HT1080 (cell line): ENCODE results near the gene SEC24D. TPM values are rescaled to one million over a fixed set of nuclear protein-coding genes. Genes with fewer than 3 reads are reported as not detected.
"Not testable (repeated sequence)": the region's sequence is repeated elsewhere in the genome, so short reads cannot be mapped to it uniquely, and the experiment has no call there.

ENCODE experiments used
- DNase-seq: peaks from one replicate; pipeline ENCODE4 v3.0.0-alpha.2; 2015; ENCODE audit warnings: low read depth
- total RNA-seq: library from RNA; depleted of rRNA; stranded (reverse); fragments of >200 nt; shearing (Covaris generic); gene quantifications from 2 replicates; pipeline ENCODE4 v1.2.3, GENCODE V29; 2014

The SEC24D gene
- total RNA-seq, 1 experiment from 2014 or later, result 24.4 TPM

DNA sequence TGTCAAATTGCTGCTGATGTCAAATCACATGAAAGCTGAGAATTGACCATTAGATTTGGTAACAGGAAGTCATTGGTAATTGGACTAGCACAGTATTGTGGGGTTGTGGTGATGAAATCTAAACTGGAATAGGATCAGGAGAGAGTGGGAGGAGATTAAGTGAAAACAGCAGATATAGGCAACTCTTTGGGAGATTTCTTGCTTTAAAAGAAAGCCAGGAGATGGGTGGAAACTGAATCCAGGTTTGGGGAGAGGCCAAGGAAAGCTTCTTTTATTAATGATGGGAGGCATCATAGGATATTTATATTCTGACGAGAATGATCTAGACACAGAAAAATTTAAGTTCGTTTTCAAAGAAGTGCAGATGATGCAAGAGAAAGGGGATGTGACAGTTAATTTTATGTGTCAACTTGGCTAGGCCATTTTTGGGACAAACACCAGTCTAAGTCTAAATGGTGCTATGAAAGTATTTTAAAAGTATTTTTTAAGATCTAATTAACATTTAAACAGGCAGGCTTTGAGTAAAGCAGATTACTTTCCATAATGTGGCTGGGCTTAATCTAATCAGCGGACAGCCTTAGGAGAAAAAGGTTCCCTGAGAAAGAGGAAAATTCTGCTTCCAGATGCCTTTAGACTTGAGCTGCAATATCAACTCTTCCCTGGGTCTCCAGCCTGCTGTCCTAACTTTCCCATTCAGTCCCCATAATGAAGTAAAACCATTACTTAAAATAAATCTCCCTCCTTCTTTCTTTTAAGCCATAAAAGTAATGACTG lies 24.7 kb downstream of the SEC24D start:
- DNase-seq, result no peak

DNA sequence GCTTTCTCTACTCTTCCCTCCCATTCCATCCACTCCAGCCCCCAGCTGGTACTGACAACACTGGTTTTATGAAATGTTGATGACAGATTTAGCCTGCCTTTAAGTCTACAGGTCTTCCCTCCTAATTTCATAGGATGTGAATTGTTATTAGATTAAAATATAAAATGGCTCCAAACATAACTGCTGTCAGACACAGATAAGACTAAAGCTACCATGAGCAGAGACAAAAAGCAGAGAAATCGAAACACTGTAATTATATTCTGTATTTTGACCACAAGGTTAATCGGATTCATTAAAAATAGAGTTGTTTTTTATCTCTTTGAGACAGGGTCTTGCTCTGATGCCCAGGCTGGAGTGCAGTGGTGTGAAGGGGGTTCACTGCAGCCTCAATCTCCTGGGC lies 28.3 kb downstream of the SEC24D start:
- DNase-seq, result no peak

DNA sequence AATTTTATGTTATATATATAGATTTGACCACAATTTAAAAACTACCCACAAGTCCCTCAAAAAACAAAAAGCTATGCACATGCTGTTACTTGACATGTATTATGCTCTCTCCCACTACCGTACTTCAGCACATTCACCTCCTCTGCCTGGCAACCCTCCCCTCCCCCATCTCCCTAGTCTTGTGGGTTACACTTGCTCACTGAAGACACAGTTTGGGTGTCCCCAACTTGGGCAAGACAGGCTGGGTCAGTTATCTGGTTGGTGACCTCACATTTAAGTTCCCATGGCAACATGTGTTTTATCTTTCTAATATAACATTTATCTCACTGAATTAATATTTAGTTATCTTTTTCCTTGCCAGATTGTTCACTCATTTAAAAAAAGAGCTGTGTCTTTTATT lies 32.7 kb downstream of the SEC24D start:
- DNase-seq, result no peak

DNA sequence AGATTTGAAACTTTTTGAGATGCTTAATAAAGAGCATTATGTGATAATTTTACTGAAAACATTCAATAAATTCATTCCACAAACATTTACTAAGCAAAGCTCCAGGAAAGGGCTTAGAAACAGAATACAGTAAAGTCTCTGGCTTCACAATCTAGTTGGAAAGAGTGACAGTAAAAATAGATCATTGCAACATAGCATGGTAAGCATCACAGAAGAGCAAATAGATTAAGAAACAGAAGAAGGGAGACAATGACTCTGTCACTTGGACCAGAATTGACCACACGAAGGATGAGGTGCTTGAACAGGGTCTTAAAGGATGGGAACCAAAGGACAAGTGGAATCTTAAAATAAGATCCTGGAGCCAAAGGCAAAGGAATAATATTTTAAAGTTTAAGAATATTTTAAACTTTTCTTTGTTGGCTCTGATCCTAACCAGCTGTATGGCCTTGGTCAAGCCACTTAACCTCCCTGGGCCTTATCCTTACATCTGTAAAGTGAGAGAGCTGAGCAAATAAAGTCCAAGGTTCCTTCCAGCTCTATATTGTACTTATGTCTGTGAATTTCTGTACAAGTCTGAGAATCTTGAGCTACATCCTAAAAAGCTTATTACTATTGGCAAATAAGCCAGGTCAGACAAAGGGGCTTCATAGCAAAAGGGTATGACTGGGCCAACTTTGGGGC lies 33.9 kb downstream of the SEC24D start:
- no peak for DNase-seq

DNA sequence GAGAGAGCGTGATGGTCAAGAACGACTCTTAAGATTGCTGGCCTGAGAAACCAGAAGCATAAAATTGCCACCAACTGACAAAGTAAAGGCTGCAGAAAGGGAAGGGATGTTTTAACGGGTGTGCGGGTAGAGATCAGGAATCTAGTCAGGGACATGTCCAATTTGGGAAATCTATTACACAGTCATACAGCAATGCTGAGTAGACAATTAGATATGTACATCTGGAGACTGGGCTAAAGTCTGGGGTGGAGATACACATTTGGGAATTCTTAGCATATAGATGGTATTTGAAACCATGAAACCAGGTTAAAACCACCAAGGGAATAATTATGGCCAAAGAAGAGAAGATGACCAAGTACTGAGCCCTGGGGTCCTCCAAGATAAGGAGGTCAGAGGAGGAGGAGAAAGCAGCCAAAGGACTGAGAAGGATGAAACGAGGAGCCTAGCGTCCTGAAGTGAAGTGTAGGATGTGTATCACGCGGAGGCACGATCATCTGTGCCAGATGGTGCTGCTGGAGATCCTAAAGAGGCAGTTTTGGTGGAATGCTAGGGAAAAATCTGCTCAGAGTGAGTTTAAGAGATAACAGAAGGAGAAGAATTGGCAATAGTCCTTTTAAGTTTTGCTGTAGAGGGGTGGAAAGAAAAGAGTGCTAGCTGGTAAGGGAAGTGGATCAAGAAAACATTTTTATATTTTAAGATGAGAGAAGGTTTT lies 36.5 kb downstream of the SEC24D start:
- DNase-seq, result no peak

DNA sequence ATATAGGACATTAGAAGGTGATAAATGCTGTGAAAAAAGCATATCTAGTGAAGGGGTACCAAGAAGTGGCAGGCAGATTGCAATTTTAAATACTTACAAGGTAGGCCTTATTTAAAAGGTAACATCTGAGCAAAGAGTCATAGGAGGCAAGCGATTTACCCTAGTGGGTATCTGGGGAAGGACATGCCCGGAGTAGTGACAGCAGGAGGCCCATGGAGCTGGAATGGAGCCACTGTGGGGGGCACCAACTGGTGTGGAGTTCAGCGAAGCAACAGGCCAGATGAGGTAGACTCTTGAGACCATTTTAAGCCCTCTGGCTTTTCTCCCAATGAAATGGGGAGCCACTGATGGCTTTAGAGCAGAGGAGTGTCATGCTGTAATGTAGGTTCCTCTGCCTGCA lies 37.3 kb downstream of the SEC24D start:
- DNase-seq, result no peak

DNA sequence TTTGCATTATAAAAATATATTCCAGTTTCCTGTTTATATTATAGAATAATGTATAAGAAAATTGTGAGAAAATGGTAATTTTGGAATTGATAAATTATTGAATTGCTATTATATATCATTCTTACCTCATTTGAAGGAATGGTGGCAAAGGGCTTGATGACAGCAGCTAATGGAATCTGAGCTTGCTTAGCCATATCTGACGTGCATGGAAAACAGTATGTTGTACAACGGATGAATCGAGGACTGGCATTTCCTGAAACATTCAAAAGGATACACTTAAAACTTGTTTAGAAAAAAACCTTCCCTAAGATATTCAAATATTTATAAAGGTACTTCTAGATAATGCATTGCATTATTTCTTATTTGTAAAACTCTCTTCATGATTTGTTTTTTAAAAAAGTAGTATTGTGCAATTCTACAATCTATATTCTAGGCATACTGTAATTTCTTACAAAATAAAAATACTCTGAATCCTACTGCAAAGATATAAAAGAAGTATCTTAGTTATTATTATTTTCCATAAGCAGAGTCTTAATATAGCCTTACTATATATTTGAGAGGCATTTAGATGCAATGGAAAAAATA lies 38.3 kb downstream of the SEC24D start:
- DNase-seq, result no peak

DNA sequence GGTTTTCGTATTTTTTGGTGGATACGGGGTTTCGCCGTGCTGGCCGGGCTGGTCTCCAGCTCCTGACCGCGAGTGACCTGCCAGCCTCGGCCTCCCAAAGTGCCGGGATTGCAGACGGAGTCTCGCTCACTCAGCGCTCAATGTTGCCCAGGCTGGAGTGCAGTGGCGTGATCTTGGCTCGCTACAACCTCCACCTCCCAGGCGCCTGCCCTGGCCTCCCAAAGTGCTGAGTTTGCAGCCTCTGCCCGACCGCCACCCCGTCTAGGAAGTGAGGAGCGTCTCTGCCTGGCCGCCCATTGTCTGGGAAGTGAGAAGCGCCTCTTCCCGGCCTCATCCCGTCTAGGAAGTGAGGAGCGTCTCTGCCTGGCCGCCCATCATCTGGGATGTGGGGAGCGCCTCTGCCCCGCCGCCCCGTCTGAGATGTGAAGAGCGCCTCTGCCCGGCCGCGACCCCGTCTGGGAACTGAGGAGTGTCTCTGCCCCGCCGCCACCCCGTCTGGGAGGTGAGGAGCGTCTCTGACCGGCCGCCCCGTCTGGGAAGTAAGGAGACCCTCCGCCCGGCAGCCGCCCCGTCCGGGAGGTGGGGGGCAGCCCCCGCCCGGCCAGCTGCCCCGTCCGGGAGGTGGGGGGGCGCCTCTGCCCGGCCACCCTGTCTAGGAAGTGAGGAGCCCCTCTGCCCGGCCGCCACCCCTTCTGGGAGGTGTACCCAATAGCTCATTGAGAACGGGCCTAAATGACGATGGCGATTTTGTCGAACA lies 44.1 kb downstream of the SEC24D start:
- DNase-seq, result not testable (repeated sequence)

DNA sequence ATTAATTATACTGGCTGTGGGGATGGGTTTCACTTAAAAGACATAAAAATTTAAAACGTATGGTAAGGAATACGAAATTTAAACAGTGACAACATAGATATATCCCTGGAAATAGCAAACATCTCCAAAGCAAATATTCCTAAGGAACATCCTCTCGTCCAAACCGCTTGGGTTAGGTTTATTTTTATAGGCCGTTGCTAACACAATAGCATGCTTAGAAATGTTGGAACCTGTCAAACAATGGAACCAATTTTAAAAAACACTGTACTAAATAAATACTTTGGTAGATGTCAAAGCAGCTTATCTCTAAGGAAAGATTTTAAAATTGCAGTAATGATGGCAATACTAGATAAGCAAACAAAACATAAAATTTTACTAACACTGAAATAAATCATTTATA lies 45.4 kb downstream of the SEC24D start:
- no peak for DNase-seq

DNA sequence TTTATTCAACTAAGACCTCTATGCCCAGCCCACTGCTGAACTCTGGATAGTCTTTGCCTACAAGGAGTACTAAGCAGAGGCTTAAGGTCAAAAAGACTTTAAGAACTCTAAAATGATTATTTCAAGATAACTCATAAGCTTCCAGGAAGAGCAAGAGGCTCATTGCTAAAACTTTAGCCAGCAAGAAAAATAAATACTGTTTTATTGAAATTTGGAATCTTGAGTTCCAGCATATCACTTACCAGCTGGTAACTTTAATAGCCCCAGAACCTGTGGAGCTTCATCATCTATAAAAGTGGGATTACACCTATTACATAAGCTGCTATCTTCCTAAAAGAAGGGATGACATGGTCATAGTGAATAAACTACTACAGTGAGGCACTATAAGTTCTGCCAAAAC lies 47.0 kb downstream of the SEC24D start:
- no peak for DNase-seq

DNA sequence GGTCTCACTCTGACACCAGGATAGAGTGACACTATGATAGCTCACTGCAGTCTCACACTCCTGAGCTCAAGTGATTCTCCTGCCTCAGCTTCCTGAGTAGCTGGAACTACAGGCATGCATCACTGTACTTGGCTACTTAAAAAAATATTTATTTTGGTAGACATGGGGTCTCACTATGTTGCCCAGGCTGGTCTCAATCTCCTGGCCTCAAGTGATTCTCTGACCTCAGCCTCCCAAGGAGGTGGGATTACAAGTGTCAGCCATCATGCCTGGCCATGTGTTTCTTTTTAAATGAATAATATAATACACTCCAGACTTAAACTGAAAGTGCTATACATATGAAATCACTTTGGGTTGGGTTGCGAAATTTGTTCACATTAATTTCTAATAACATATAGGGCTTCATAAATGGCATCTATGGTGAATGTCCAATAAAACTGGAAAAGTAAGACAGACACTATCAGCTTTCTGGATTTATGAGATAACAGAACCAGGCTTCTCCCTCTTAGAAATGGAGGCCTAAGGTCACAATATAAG lies 48.0 kb downstream of the SEC24D start:
- DNase-seq, result no peak

DNA sequence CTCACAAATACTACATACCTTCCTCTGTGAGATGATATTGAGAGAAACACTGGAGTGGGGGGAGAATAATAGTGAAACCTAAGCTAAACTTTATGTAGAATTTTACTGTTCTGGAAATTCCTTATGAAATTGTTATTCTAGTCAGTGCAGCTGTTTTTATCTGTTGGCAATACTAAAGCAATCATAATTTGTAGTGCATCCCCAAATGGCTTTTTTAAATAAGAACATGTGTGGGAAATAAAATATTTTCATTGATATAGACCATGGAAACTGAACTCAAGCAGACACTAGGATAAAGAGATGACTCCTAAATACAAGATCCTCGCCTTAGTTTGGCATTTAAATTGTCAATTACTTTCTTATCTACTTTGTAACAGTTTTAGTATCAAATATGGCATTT lies 51.1 kb downstream of the SEC24D start:
- no peak for DNase-seq

DNA sequence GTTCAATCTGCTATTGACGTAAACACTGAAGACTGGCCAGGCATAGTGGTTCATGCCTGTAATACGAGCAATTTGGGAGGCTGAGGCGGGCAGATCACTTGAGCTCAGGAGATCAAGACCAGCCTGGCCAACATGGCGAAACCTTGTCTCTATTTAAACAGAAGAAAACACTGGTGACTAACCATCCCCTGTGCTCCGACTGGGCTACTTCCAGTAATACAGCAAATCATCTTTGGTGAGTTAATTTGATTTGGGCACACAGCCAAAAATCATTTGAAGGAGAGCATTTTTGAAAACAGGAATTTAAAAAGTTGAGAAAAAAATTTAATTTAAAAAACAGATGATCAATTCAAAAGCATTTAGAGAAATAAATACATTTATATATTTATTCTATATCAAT lies 52.0 kb downstream of the SEC24D start:
- no peak for DNase-seq

DNA sequence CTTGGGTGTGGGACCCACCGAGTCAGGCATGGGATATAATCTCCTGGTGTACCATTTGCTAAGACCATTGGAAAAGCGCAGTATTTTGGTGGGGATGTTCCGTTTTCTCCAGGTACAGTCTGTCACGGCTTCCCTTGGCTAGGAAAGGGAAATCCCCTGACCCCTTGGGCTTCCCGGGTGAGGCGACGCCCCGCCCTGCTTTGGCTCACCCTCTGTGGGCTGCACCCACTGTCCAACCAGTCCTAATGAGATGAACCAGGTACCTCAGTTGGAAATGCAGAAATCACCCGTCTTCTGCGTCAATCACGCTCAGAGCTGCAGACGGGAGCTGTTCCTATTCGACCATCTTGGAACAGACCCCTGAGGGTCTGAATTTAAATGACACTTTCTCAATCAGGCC lies 53.0 kb downstream of the SEC24D start:
- not testable (repeated sequence) for DNase-seq

DNA sequence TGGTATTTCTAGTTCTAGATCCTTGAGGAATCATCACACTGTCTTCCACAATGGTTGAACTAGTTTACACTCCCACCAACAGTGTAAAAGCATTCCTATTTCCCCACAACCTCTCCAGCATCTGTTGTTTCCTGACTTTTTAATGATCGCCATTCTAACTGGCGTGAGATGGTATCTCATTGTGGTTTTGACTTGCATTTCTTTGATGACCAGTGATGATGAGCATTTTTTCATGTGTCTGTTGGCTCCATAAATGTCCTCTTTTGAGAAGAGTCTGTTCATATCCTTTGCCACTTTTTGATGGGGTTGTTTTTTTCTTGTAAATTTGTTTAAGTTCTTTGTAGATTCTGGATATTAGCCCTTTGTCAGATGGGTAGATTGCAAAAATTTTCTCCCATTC lies 58.3 kb downstream of the SEC24D start:
- DNase-seq, result not testable (repeated sequence)

DNA sequence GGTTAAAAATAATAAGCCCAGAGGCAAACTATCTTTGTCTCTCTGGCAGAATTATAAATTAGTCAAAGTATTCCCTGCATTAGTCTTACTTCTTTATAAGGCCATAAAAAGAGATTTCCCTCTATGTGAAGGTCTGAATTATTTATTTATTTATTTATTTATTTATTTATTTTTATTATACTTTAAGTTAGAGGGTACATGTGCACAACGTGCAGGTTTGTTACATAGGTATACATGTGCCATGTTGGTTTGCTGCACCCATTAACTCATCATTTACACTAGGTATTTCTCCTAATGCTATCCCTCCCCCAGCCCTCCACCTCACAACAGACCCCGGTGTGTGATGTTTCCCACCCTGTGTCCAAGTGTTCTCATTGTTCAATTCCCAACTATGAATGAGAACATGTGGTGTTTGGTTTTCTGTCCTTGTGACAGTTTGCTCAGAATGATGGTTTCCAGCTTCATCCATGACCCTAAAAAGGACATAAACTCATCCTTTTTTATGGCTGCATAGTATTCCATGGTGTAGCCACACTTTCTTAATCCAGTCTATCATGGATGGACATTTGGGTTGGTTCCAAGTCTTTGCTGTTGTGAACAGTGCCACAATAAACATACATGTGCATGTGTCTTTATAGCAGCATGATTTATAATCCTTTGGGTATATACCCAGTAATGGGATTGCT lies 58.8 kb downstream of the SEC24D start:
- not testable (repeated sequence) for DNase-seq

DNA sequence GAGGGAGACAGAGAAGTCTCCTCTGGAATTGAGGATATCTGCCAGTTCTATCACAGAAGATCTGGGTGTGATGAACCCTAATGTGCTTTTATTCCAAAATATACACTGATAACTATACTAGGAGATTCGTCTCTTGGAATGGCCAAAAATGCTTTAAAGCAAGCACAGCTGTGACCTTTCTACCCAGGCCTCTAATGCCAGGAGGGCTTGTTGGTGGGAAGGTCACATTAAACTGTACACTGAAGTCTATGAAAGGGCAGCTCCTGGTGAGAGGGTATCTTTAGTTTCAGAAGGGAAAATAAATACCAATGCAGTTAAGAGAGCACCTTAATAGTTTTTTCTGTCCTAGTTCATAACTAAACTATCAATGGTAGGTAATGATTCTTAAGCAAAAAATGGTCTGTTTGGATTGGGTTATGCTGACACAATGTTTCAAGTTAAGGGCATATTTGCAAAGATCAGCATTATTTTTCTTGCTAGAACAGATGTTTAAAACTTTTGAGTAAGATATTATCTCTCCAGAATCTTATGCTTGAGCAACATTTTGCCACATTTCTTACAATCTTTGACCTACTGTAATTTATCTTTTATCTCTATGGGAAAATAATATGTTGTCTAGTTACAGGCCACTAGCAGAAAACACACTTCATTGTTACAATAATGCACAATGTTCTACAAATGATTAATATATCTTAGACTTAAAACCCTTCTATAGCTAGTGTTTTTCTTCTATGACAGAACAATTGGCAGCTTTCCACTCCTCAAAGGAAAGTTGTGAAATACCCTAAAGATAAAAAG lies 59.6 kb downstream of the SEC24D start:
- DNase-seq, result no peak

DNA sequence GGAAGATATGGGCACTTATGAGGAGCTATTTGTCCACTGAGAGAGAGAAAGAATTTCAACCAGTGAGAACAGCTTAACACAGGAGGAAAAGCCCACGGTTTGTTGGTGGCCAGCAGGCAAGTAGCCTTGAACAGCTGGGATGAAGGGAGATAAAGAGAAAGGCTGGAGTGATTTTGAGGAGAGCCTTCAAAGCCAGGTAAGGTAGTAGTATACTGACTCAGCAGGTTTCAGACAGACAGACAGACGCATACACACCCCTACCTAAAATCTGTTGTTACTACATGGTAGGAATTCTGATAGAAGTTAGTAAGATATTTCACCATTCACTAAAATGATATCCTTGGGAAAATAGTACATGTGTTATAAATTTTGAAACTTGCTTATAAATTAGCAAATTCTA lies 60.5 kb downstream of the SEC24D start:
- DNase-seq, result no peak

DNA sequence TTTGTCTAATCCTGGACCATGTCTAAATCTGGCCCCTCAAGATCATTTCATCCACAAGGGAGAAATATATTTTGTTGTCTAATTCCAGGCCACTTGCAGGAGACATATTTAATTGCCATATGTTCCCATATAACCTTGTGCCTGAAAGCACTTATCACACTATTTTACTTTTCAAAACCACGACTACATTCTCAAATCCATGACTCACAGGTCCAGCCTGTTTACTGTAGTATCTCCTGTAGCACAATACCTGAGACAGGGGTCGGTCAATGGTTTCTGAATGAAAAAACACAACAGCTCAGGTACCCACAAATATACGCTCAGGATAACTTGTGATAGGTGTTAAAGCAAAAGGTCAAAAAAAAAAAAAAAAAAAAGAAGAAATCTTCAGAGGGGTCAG lies 60.9 kb downstream of the SEC24D start:
- peak; percentile 42 for DNase-seq

DNA sequence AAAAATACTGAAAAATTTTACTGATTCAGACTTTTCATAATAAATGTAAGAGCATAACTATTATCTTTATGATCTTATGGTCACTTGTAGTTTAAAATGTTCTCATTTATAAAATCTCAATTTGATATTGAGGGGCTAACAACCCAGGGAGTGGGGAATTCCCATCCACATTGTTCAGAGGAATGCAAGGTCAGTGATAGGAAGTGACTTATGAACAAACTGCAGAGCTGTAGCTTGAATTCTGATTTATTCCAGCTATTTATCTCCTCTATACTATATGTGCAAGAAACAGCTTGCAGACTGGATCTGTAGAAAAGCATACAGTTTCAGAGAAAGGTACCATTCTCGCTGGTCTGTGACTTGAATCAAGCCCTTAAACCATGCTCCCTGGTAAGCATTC lies 61.6 kb downstream of the SEC24D start:
- DNase-seq, result no peak
